Hepatocyte (in vitro differentiated cells): ENCODE data around the gene CLIC6. TPM values are rescaled to one million over a fixed set of nuclear protein-coding genes. Genes with fewer than 3 reads are reported as not detected.

Experiments
- DNase-seq: peaks from one replicate; pipeline ENCODE4 v3.0.0-alpha.2; 2016; ENCODE audit warnings: low spot score
- H2AFZ ChIP-seq: fragments of 200-600 bp; sonication (generic); 2 replicates; pipeline ENCODE4 v1.6.0; 2016; ENCODE audit warnings: antibody characterized with exemption, mild to moderate bottlenecking
- H3K27ac ChIP-seq: fragments of 200-600 bp; sonication (generic); 2 replicates; pipeline ENCODE4 v1.5.1; 2016; ENCODE audit warnings: mild to moderate bottlenecking
- H3K27me3 ChIP-seq: fragments of 200-600 bp; sonication (generic); 2 replicates; pipeline ENCODE4 v1.6.1; 2016
- H3K36me3 ChIP-seq: fragments of 200-600 bp; sonication (generic); replicated peaks from 2 replicates; pipeline ENCODE4 v1.5.1; 2016; ENCODE audit warnings: low read depth; ENCODE audit not compliant: insufficient read depth
- H3K4me1 ChIP-seq: fragments of 200-600 bp; sonication (generic); 2 replicates; pipeline ENCODE4 v1.5.1; 2016; ENCODE audit warnings: mild to moderate bottlenecking, moderate library complexity; ENCODE audit not compliant: insufficient read depth
- H3K4me2 ChIP-seq: fragments of 200-600 bp; sonication (generic); 2 replicates; pipeline ENCODE4 v1.6.0; 2016
- H3K4me3 ChIP-seq: fragments of 200-600 bp; sonication (generic); 2 replicates; pipeline ENCODE4 v1.5.1; 2016; ENCODE audit warnings: mild to moderate bottlenecking
- H3K79me2 ChIP-seq: fragments of 200-600 bp; sonication (generic); 2 replicates; pipeline ENCODE4 v1.6.0; 2017; ENCODE audit warnings: mild to moderate bottlenecking
- H3K9me2 ChIP-seq: fragments of 200-600 bp; sonication (generic); replicated peaks from 2 replicates; pipeline ENCODE4 v1.6.0; 2017; ENCODE audit warnings: mild to moderate bottlenecking; ENCODE audit not compliant: insufficient read depth
- H3K9me3 ChIP-seq: fragments of 200-600 bp; sonication (generic); 2 replicates; pipeline ENCODE4 v1.5.1; 2016; ENCODE audit warnings: low read depth, mild to moderate bottlenecking
- H4K20me1 ChIP-seq: fragments of 200-600 bp; sonication (generic); 2 replicates; pipeline ENCODE4 v1.6.0; 2016; ENCODE audit warnings: mild to moderate bottlenecking; ENCODE audit not compliant: insufficient read depth, poor library complexity, severe bottlenecking
- EZH2 ChIP-seq: fragments of 200-600 bp; sonication (generic); IDR thresholded peaks from 2 replicates; pipeline ENCODE4 v1.6.1; 2016; ENCODE audit warnings: antibody characterized with exemption, mild to moderate bottlenecking, borderline replicate concordance
- EZH2phosphoT487 ChIP-seq: fragments of 200-600 bp; sonication (generic); IDR thresholded peaks from one replicate; pipeline ENCODE4 v1.6.1; 2018; ENCODE audit warnings: antibody characterized with exemption, mild to moderate bottlenecking, low read depth, moderate library complexity; ENCODE audit not compliant: unreplicated experiment, severe bottlenecking
- WGBS: methylation state at CpG from one replicate; pipeline ENCODE4 v1.1.6; 2016; ENCODE audit warnings: low lambda C conversion rate; ENCODE audit errors: missing lambda C conversion rate; 5-methylcytosine and 5-hydroxymethylcytosine counted together
- polyA plus RNA-seq: library from polyadenylated mRNA; unstranded; fragments of >200 nt; fragmentation: Nextera tagmentation; extraction: Ambion mirVana; gene quantifications from 2 replicates; pipeline ENCODE4 v1.2.1, GENCODE V29; 2016
- total RNA-seq: library from RNA; depleted of rRNA; stranded (reverse); fragments of >200 nt; gene quantifications from 2 replicates; pipeline ENCODE4 v1.2.3, GENCODE V29; 2014
- TF ChIP-seq, protein P1 (sequence below): fragments of 200-600 bp; sonication (generic); IDR thresholded peaks from 2 replicates; pipeline ENCODE4 v1.5.1; 2016; ENCODE audit warnings: antibody characterized with exemption, mild to moderate bottlenecking; ENCODE audit not compliant: poor library complexity

The CLIC6 gene
- total and polyA plus RNA-seq, 2 experiments from 2014 or later: 9.9 to 16.7 TPM

DNA sequence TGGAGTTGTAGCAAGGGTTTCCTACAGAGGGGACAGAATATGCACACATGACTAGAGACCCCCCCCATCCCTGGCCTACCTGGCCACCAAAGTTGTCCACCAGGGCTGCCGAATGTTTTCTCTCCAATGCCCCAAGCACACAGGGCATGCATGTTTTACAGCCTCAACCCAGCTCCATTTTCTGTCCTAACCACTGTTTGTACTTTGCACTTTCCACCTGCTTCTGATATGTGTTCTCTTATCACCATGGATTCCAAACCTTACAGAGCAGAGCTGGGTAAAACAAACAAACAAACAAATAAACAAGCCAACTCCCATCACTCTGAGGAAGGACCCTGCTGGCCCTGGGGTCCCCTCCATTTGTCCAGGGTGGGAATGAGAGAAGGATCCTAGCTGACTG is 27.3 kb downstream of the CLIC6 start:
- Histone ChIP-seq H3K9me2 (no peaks in the 10 kb centered on the region), H3K27me3 (no peaks in the 10 kb centered on the region), H4K20me1 (no peaks in the 10 kb centered on the region), H3K27ac (no peak overlapping the region), H2AFZ (no peak overlapping the region), H3K79me2 (peaks cover 10% of the 10 kb centered on the region), H3K4me2 (no peak overlapping the region), H3K4me3 (no peak overlapping the region), H3K4me1 (peaks cover 13% of the 10 kb centered on the region), H3K36me3 (no peaks in the 10 kb centered on the region), H3K9me3 (no peaks in the 10 kb centered on the region)
- TF ChIP-seq, protein P1, sequence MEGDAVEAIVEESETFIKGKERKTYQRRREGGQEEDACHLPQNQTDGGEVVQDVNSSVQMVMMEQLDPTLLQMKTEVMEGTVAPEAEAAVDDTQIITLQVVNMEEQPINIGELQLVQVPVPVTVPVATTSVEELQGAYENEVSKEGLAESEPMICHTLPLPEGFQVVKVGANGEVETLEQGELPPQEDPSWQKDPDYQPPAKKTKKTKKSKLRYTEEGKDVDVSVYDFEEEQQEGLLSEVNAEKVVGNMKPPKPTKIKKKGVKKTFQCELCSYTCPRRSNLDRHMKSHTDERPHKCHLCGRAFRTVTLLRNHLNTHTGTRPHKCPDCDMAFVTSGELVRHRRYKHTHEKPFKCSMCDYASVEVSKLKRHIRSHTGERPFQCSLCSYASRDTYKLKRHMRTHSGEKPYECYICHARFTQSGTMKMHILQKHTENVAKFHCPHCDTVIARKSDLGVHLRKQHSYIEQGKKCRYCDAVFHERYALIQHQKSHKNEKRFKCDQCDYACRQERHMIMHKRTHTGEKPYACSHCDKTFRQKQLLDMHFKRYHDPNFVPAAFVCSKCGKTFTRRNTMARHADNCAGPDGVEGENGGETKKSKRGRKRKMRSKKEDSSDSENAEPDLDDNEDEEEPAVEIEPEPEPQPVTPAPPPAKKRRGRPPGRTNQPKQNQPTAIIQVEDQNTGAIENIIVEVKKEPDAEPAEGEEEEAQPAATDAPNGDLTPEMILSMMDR: no peak
- TF ChIP-seq EZH2phosphoT487 (no peak), EZH2 (no peak)
- no peak for DNase-seq
- WGBS: 95% methylated on average over 1 of the region's 1 CpG

DNA sequence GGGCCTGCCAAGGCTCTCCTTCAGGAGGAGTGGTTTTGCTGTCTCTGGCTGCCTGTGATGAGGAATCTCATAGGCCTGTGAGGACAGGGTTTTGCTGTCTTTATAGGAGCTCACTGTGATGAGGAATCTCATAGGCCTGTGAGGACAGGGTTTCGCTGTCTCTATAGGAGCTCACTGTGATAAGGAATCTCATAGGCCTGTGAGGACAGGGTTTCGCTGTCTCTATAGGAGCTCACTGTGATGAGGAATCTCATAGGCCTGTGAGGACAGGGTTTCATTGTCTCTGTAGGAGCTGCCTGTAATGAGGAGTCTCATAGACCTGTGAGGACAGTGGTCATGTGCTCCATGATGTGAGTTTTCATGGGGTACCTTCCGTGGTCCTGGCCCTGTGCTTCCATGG is 29.0 kb downstream of the CLIC6 start:
- no peak for DNase-seq
- no peak overlapping the region for H3K27ac ChIP-seq
- H3K4me2 ChIP-seq: no peak overlapping the region
- H4K20me1 ChIP-seq: no peaks in the 10 kb centered on the region
- peaks cover 10% of the 10 kb centered on the region for H3K79me2 ChIP-seq
- no peaks in the 10 kb centered on the region for H3K27me3 ChIP-seq
- no peak overlapping the region for H2AFZ ChIP-seq
- no peaks in the 10 kb centered on the region for H3K9me2 ChIP-seq
- no peaks in the 10 kb centered on the region for H3K36me3 ChIP-seq
- H3K9me3 ChIP-seq: no peaks in the 10 kb centered on the region
- peaks cover 4% of the 10 kb centered on the region for H3K4me1 ChIP-seq
- no peak overlapping the region for H3K4me3 ChIP-seq
- TF ChIP-seq, protein P1: no peak
- no peak for TF ChIP-seq EZH2
- no peak for TF ChIP-seq EZH2phosphoT487
- 95% methylated on average over 3 of the region's 3 CpGs for WGBS

DNA sequence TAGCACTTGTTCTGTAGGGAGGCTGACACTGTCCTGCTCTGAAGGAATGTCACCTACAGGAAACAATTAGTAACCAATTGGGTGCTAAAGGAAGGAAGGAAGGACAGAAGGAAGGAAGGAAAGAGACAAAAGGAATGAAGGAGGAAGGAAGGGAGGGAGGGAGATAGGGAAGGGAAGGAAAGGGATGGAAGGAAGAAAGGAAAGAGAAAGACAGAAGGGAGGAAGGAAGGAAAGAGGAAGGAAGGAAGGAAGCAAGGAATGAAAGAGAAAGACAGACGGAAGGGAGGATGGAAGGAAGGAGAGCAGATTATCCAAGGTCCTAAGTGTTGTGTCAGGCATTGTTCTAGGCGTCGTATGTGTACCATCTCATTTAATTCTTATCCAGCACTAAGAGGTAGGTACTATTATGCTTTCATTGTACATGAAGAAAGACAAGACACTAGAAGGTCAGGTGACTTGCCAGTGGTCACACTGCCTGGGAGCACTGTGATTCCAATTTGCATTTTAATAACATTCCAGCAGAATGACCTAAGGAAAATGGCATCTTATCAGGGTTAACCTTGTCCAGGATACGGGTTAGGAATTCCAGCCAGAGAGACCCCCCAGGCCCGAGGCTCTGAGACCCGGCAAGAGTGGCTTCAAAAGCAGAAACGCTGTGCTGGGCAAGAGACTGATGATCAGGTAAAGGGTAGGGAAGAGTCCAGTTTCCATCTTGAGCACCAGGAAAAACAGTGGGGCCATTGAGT is 29.6 kb downstream of the CLIC6 start:
- H3K4me3 ChIP-seq: no peak overlapping the region
- H3K36me3 ChIP-seq: no peaks in the 10 kb centered on the region
- H3K4me1 ChIP-seq: no peaks in the 10 kb centered on the region
- H3K79me2 ChIP-seq: peaks cover 10% of the 10 kb centered on the region
- no peaks in the 10 kb centered on the region for H3K27me3 ChIP-seq
- TF ChIP-seq EZH2phosphoT487: no peak
- H4K20me1 ChIP-seq: no peaks in the 10 kb centered on the region
- no peak overlapping the region for H3K4me2 ChIP-seq
- WGBS: 82% methylated on average over 7 of the region's 7 CpGs
- no peak overlapping the region for H2AFZ ChIP-seq
- H3K27ac ChIP-seq: no peak overlapping the region
- no peaks in the 10 kb centered on the region for H3K9me2 ChIP-seq
- H3K9me3 ChIP-seq: no peaks in the 10 kb centered on the region
- DNase-seq: no peak

DNA sequence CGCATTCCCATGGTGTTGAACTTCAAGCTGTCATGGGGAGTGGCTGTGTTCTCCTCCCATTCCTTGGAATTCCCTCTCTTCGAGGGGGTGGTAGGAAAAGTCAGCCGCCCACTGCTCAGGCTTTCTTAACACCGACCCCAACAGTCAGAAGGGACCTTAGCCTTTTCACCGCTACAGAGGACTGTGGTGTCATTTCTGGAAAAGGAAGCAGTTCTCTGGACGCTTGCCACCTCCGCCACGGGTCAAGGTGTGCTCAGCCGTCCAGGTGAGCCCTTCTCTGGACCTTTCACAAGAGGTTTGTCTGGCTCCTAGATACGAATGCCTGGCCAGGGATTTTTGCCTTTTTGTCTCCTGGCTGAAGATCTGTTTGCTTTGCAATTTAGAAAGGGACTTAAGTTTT is 31.8 kb downstream of the CLIC6 start:
- Histone ChIP-seq H4K20me1 (no peaks in the 10 kb centered on the region), H3K36me3 (no peaks in the 10 kb centered on the region), H3K4me2 (no peak overlapping the region), H2AFZ (no peak overlapping the region), H3K79me2 (peaks cover 3% of the 10 kb centered on the region), H3K4me3 (no peak overlapping the region), H3K27ac (no peak overlapping the region), H3K4me1 (no peaks in the 10 kb centered on the region), H3K27me3 (no peaks in the 10 kb centered on the region), H3K9me3 (no peaks in the 10 kb centered on the region), H3K9me2 (no peaks in the 10 kb centered on the region)
- no peak for TF ChIP-seq EZH2phosphoT487
- TF ChIP-seq EZH2: no peak
- TF ChIP-seq, protein P1: no peak
- no peak for DNase-seq
- WGBS: 93% methylated on average over 10 of the region's 10 CpGs
